ENCODE data around the gene POLR1G.
"Not testable (repeated sequence)": the region's sequence is repeated elsewhere in the genome, so short reads cannot be mapped to it uniquely, and the experiment has no call there.

Gene POLR1G

DNA sequence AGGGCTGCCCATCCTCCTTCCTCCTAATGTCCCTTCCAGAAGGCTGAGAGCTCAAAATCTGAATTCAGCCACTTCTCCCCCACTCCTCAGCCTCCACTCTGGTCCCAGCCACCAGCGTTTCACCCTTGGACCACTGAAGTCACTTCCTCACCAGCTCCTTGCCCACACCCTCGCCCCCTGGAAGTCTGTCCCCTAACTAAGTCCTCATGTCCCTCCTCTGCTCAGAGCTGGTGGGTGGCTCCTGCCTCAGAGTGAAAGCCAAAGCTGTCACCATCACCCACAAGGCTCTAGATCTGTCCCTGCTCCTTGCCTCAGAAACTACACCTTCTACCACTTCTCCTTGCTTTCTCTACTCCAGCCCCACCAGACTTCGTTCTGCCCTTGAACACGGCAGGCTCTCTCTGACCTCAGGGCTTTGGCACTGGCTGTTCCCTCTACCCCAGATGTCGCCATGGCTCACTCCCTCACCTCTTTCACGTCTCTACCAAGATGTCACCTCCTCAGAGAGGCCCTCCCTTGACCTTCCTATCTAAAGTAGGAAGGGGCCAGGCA, 15.6 kb downstream of the POLR1G start:
- DNase-seq (ENCODE audit: low read depth): no peak
- TF ChIP-seq, protein P1, sequence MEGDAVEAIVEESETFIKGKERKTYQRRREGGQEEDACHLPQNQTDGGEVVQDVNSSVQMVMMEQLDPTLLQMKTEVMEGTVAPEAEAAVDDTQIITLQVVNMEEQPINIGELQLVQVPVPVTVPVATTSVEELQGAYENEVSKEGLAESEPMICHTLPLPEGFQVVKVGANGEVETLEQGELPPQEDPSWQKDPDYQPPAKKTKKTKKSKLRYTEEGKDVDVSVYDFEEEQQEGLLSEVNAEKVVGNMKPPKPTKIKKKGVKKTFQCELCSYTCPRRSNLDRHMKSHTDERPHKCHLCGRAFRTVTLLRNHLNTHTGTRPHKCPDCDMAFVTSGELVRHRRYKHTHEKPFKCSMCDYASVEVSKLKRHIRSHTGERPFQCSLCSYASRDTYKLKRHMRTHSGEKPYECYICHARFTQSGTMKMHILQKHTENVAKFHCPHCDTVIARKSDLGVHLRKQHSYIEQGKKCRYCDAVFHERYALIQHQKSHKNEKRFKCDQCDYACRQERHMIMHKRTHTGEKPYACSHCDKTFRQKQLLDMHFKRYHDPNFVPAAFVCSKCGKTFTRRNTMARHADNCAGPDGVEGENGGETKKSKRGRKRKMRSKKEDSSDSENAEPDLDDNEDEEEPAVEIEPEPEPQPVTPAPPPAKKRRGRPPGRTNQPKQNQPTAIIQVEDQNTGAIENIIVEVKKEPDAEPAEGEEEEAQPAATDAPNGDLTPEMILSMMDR (conservative IDR thresholded peaks at IDR 0.05; ENCODE audit: low read length): no peak
- H3K4me3 ChIP-seq (ENCODE audit: low read length): no peak overlapping the region

- no peak for DNase-seq (ENCODE audit: low read depth)
- TF ChIP-seq, protein P1 (conservative IDR thresholded peaks at IDR 0.05; ENCODE audit: low read length): no peak
- peak overlapping the region; percentile 91 for H3K4me3 ChIP-seq (ENCODE audit: low read length)
Observed at GRCh38 chr19:45423033-45423588, 16.7 kb downstream of the POLR1G start.

DNA sequence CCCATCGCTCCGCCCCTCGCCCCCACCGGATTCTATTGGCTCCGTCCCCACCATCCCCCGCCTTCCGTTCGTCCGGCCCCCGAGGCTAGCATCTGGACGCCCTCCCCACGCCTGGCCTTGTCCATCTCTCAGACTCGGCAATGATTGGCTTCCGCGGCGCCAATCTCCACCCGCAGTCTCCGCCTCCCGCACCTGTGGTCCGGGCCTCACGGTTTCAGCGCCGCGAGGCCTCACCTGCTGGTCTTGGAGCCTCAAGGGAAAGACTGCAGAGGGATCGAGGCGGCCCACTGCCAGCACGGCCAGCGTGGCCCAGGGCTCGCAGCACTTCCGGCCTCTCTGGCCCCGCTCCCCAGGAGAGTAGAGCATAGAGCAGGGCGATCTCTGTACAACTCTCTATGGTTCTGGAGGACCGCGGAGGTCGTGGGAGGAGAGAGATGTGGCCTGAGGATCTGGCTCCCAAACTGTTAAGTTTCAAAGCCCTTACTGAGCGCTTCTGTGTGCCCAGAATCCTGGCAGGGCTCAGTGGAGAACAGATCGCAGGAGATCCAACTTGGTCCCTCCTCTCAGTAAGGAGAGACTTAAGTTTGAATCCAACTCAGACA, 17.2 kb downstream of the POLR1G start, which contains the start of gene ERCC1:
ERCC1 (minus strand) TSS at position 329 of the 602 bp plus-strand sequence. CDS start 543 bp downstream, outside the sequence.
- DNase-seq (ENCODE audit: low read depth): peak; percentile 95
- TF ChIP-seq, protein P1 (conservative IDR thresholded peaks at IDR 0.05; ENCODE audit: low read length): no peak
- peak within 1 kb of the TSS; percentile 91 for H3K4me3 ChIP-seq (ENCODE audit: low read length)

DNA sequence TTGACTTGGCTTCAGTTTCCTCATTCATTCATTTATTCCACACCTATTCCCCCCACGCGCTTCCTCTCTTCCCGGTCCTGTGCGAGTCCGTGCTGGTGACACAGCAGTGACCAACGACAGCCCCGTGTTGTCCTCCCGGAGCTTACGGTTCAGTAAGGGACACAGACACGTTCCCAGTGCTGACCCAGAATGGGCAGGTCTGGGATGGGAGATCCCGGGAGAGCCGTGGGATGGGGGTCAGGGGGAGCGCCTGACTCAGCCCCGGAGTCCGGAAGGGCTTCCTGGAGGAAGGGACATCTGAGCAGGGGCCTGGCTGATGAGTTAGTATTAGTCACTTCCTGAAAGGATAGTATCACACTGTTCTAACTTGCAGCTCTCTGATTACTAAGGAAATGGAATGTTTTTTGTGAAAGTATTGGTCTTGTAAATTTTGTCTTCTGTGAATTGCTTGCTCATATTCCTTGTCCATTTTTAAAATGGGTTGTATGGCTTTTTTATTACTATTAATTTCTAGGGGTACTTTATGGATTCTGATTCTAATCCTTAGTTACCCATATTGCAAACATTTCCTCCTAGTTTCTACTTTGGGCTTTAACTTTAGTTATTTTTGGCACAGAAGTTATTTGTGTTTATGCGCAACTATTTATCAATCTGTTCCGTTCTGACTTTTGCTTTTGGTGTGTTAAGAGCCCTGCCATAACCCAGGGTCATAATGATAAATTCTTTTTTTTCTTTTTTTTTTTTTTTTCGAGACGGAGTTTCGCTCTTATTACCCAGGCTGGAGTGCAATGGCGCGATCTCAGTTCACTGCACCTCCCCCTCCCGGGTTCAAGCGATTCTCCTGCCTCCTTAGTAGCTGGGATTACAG, 18.0 kb downstream of the POLR1G start:
- H3K4me3 ChIP-seq (ENCODE audit: low read length): peak overlapping the region; percentile 91
- DNase-seq (ENCODE audit: low read depth): peak; percentile 92
- TF ChIP-seq, protein P1 (conservative IDR thresholded peaks at IDR 0.05; ENCODE audit: low read length): no peak

DNA sequence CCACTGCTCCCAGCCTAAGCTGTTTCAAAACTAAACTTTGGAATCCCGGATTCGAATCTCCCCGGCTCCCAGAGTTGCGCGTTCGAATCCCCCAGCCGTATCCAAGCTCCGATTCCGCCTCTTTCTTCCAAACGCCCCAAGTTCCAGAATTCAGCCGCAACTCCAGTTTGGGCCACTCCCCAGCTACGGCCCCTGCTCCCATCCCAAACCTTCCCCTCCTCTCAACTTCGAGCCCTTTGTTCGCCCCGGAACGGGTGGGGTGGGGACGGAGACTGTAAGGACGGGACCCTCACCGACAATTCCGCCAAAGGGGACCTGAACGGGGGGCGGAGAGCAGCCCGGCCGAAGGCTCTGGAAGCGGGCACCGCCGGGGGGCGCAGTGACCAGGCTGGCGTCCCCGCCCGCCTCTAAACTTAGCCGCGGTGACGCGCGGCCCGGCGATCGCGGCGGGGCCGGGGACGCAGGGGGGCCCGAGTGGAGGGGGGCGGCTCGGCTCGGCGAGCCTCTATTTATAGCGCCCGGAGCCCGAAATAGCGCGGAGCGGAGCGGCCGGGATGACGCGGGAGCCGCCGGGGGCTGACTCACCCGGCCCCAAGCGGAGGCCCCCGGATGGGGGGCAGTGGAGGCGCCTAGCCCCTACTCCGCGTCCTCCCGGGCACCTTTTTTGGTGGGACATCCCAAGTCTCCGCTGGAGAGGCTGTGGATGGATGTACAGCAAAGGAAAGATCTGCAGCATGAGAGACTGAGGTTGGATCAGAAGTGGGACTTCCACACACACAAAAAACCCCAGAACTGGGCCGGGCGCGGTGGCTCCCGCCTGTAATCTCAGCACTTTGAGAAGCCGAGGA, 22.2 kb downstream of the POLR1G start:
- peak; percentile 52 for DNase-seq (ENCODE audit: low read depth)
- TF ChIP-seq, protein P1 (conservative IDR thresholded peaks at IDR 0.05; ENCODE audit: low read length): peak; percentile 36

GRCh38 chr19:45429896-45430295, 23.5 kb downstream of the POLR1G start:
- not testable (repeated sequence) for H3K4me3 ChIP-seq (ENCODE audit: low read length); DNase-seq (ENCODE audit: low read depth)

More for the DNA sequence above, 22.2 kb downstream of the POLR1G start:
- H3K4me3 ChIP-seq (ENCODE audit: low read length): peak overlapping the region; percentile 65

GRCh38 chr19:45431008-45431407, 24.6 kb downstream of the POLR1G start:
- DNase-seq (ENCODE audit: low read depth): peak; percentile 89

GRCh38 chr19:45432543-45432942, 26.1 kb downstream of the POLR1G start:
- H3K4me3 ChIP-seq (ENCODE audit: low read length); DNase-seq (ENCODE audit: low read depth): not testable (repeated sequence)

More at GRCh38 chr19:45431008-45431407, 24.6 kb downstream of the POLR1G start:
- H3K4me3 ChIP-seq (ENCODE audit: low read length): not testable (repeated sequence)

All from AG10803 (cell line).